Neural cell (in vitro differentiated cells): ENCODE results near the gene NOL3. TPM values are rescaled to one million over a fixed set of nuclear protein-coding genes. Genes with fewer than 3 reads are reported as not detected.

ENCODE experiments used
- H2AFZ ChIP-seq: fragments of 200-600, 300-800 bp; sonication (generic), shearing (Covaris generic); 2 replicates; pipeline ENCODE4 v1.6.0; 2014; ENCODE audit warnings: low read depth, mild to moderate bottlenecking, antibody characterized with exemption, low read length, moderate library complexity
- H3F3A ChIP-seq: fragments of 200-600 bp; shearing (Covaris generic); 2 replicates; pipeline ENCODE4 v1.6.1; 2016; ENCODE audit warnings: mild to moderate bottlenecking, moderate library complexity, mixed read lengths, antibody characterized with exemption, low read length; ENCODE audit not compliant: insufficient read depth, poor library complexity, severe bottlenecking
- H3K27ac ChIP-seq: fragments of 200-600, 300-800 bp; sonication (generic), shearing (Covaris generic); 2 replicates; pipeline ENCODE4 v1.5.1; 2014; ENCODE audit warnings: mild to moderate bottlenecking, low read length, moderate library complexity
- H3K27me3 ChIP-seq: fragments of 300-800, 200-600 bp; sonication (generic), shearing (Covaris generic); 2 replicates; pipeline ENCODE4 v1.6.0; 2014; ENCODE audit warnings: mild to moderate bottlenecking, low read depth, low read length, moderate library complexity; ENCODE audit not compliant: insufficient read depth
- H3K36me3 ChIP-seq: fragments of 300-800, 200-600 bp; sonication (generic), shearing (Covaris generic); 2 replicates; pipeline ENCODE4 v1.5.1; 2014; ENCODE audit warnings: mild to moderate bottlenecking, antibody characterized with exemption, low read length, moderate library complexity; ENCODE audit not compliant: insufficient read depth
- H3K4me2 ChIP-seq: fragments of 300-800, 200-600 bp; sonication (generic), shearing (Covaris generic); 2 replicates; pipeline ENCODE4 v1.6.0; 2014; ENCODE audit warnings: mild to moderate bottlenecking, low read length
- H3K4me3 ChIP-seq: fragments of 300-800, 200-600 bp; sonication (generic), shearing (Covaris generic); 2 replicates; pipeline ENCODE4 v1.5.1; 2014; ENCODE audit warnings: mild to moderate bottlenecking, low read length, moderate library complexity
- H3K79me2 ChIP-seq: fragments of 200-600 bp; shearing (Covaris generic); replicated peaks from 2 replicates; pipeline ENCODE4 v1.6.0; 2014; ENCODE audit warnings: mild to moderate bottlenecking, low read length, moderate library complexity; ENCODE audit not compliant: insufficient read depth
- H3K9ac ChIP-seq: fragments of 300-800, 200-600 bp; sonication (generic), shearing (Covaris generic); 2 replicates; pipeline ENCODE4 v1.6.1; 2016; ENCODE audit warnings: mild to moderate bottlenecking, low read length, mixed read lengths
- H3K9me2 ChIP-seq: fragments of 200-600 bp; shearing (Covaris generic); 2 replicates; pipeline ENCODE4 v1.6.1; 2016; ENCODE audit warnings: mild to moderate bottlenecking, low read length, mixed read lengths; ENCODE audit not compliant: insufficient read depth
- H3K9me3 ChIP-seq: fragments of 200-600, 300-800 bp; sonication (generic), shearing (Covaris generic); 2 replicates; pipeline ENCODE4 v1.6.1; 2016; ENCODE audit warnings: mild to moderate bottlenecking, mixed run types, low read length, moderate library complexity, mixed read lengths
- H4K20me1 ChIP-seq: fragments of 200-600 bp; shearing (Covaris generic); 2 replicates; pipeline ENCODE4 v1.6.1; 2016; ENCODE audit warnings: mild to moderate bottlenecking, mixed run types; ENCODE audit not compliant: insufficient read depth
- CTCF ChIP-seq: fragments of 450-650 bp; IDR thresholded peaks from 2 replicates; pipeline ENCODE4 v1.5.1; 2014; ENCODE audit warnings: antibody characterized with exemption, mild to moderate bottlenecking, moderate library complexity; ENCODE audit not compliant: poor library complexity, severe bottlenecking
- EP300 ChIP-seq: fragments of 450-650 bp; conservative IDR thresholded peaks from 2 replicates; pipeline ENCODE4 v1.6.1; 2014; ENCODE audit warnings: antibody characterized with exemption, mild to moderate bottlenecking, moderate library complexity; ENCODE audit not compliant: poor library complexity, severe bottlenecking
- EZH2 ChIP-seq: fragments of 200-600, 300-800 bp; shearing (Covaris generic), sonication (generic); IDR thresholded peaks from 2 replicates; pipeline ENCODE4 v1.6.1; 2014; ENCODE audit warnings: antibody characterized with exemption, low read length, borderline replicate concordance, mild to moderate bottlenecking; ENCODE audit not compliant: insufficient read depth, poor library complexity, severe bottlenecking
- MXI1 ChIP-seq: fragments of 450-650 bp; conservative IDR thresholded peaks from 2 replicates; pipeline ENCODE4 v1.6.1; 2014; ENCODE audit warnings: antibody characterized with exemption, mild to moderate bottlenecking; ENCODE audit not compliant: poor library complexity, severe bottlenecking
- POLR2AphosphoS5 ChIP-seq: IDR thresholded peaks from 2 replicates; pipeline ENCODE4 v1.6.1; 2012
- RAD21 ChIP-seq: fragments of 450-650 bp; conservative IDR thresholded peaks from 2 replicates; pipeline ENCODE4 v1.6.1; 2014; ENCODE audit warnings: antibody characterized with exemption, mild to moderate bottlenecking, moderate library complexity
- REST ChIP-seq: IDR thresholded peaks from 2 replicates; pipeline ENCODE4 v1.6.1; 2012; ENCODE audit warnings: borderline replicate concordance
- SMC3 ChIP-seq: fragments of 450-650 bp; conservative IDR thresholded peaks from 2 replicates; pipeline ENCODE4 v1.6.1; 2014; ENCODE audit warnings: antibody characterized with exemption, mild to moderate bottlenecking, moderate library complexity; ENCODE audit not compliant: poor library complexity
- TAF1 ChIP-seq: IDR thresholded peaks from 2 replicates; pipeline ENCODE4 v1.6.1; 2012; ENCODE audit warnings: low read depth
- polyA plus RNA-seq: library from polyadenylated mRNA; depleted of rRNA; stranded (reverse); fragments of >200 nt; gene quantifications from 2 replicates; pipeline ENCODE4 v1.2.3, GENCODE V29; 2014

Gene NOL3
- polyA plus RNA-seq, 1 donor from 2014 or later: 8.4 TPM

GRCh38 chr16:67128887-67129286 is 41.5 kb upstream of the NOL3 start:
- Histone ChIP-seq H3K27ac (no peak overlapping the region), H3K27me3 (no peaks in the 10 kb centered on the region), H4K20me1 (no peaks in the 10 kb centered on the region), H3K4me3 (no peak overlapping the region), H2AFZ (no peak overlapping the region), H3K36me3 (no peaks in the 10 kb centered on the region), H3K9me3 (no peaks in the 10 kb centered on the region), H3K4me2 (no peak overlapping the region), H3F3A (no peaks in the 10 kb centered on the region), H3K79me2 (no peaks in the 10 kb centered on the region), H3K9me2 (no peaks in the 10 kb centered on the region), H3K9ac (no peak overlapping the region)
- TF ChIP-seq SMC3: no peak

GRCh38 chr16:67129422-67129821 is 40.9 kb upstream of the NOL3 start:
- H3K9ac ChIP-seq: no peak overlapping the region
- no peak overlapping the region for H3K27ac ChIP-seq
- no peaks in the 10 kb centered on the region for H3K9me2 ChIP-seq
- H4K20me1 ChIP-seq: no peaks in the 10 kb centered on the region
- H3K4me2 ChIP-seq: no peak overlapping the region
- H2AFZ ChIP-seq: no peak overlapping the region
- no peaks in the 10 kb centered on the region for H3K27me3 ChIP-seq
- no peaks in the 10 kb centered on the region for H3K79me2 ChIP-seq
- no peaks in the 10 kb centered on the region for H3K36me3 ChIP-seq
- H3F3A ChIP-seq: no peaks in the 10 kb centered on the region
- H3K9me3 ChIP-seq: no peaks in the 10 kb centered on the region
- no peak for TF ChIP-seq SMC3
- no peak for TF ChIP-seq MXI1
- no peak for TF ChIP-seq TAF1
- no peak for TF ChIP-seq RAD21
- no peak for TF ChIP-seq REST
- no peak for TF ChIP-seq POLR2AphosphoS5
- no peak for TF ChIP-seq EZH2
- no peak for TF ChIP-seq CTCF
- TF ChIP-seq EP300: no peak
- H3K4me3 ChIP-seq: no peak overlapping the region

- no peak overlapping the region for H3K9ac ChIP-seq
- no peak overlapping the region for H3K4me3 ChIP-seq
- H3K27ac ChIP-seq: no peak overlapping the region
- no peaks in the 10 kb centered on the region for H3K27me3 ChIP-seq
- TF ChIP-seq EP300 (no peak), TAF1 (no peak), MXI1 (no peak), REST (no peak), POLR2AphosphoS5 (no peak), EZH2 (no peak), SMC3 (no peak), CTCF (no peak), RAD21 (no peak)
- no peaks in the 10 kb centered on the region for H3K9me2 ChIP-seq
- no peaks in the 10 kb centered on the region for H4K20me1 ChIP-seq
- H3F3A ChIP-seq: no peaks in the 10 kb centered on the region
- no peaks in the 10 kb centered on the region for H3K9me3 ChIP-seq
- H3K36me3 ChIP-seq: peaks cover 5% of the 10 kb centered on the region
- no peaks in the 10 kb centered on the region for H3K79me2 ChIP-seq
- no peak overlapping the region for H2AFZ ChIP-seq
- H3K4me2 ChIP-seq: no peak overlapping the region
Measured at GRCh38 chr16:67137605-67138004, 32.7 kb upstream of the NOL3 start.
